Raji (cell line): Measurements from ENCODE around the gene LRRC36.

Experiments used
- POLR2A ChIP-seq: IDR thresholded peaks from 2 replicates; pipeline ENCODE4 v1.6.1; 2011; ENCODE audit warnings: low read depth, low read length, control low read depth; ENCODE audit not compliant: insufficient read depth

Gene LRRC36

GRCh38 chr16:67284699-67285646, 41.6 kb upstream of the LRRC36 start:
- no peak for TF ChIP-seq POLR2A

GRCh38 chr16:67286441-67287235, 40.0 kb upstream of the LRRC36 start:
- no peak for TF ChIP-seq POLR2A

GRCh38 chr16:67287960-67288359, 38.7 kb upstream of the LRRC36 start:
- no peak for TF ChIP-seq POLR2A

GRCh38 chr16:67291461-67291860, 35.2 kb upstream of the LRRC36 start:
- TF ChIP-seq POLR2A, result no peak

- no peak for TF ChIP-seq POLR2A
Measured at GRCh38 chr16:67294171-67294757, 32.4 kb upstream of the LRRC36 start.

GRCh38 chr16:67294938-67295361, 31.7 kb upstream of the LRRC36 start:
- TF ChIP-seq POLR2A, result no peak

- TF ChIP-seq POLR2A, result no peak
Measured at GRCh38 chr16:67296420-67296819, 30.2 kb upstream of the LRRC36 start.

- no peak for TF ChIP-seq POLR2A
Measured at GRCh38 chr16:67298277-67298676, 28.3 kb upstream of the LRRC36 start.

- TF ChIP-seq POLR2A, result no peak
Measured at GRCh38 chr16:67299269-67299668, 27.3 kb upstream of the LRRC36 start.

GRCh38 chr16:67301080-67301782, 25.4 kb upstream of the LRRC36 start:
- TF ChIP-seq POLR2A, result no peak

GRCh38 chr16:67302076-67302475, 24.5 kb upstream of the LRRC36 start:
- TF ChIP-seq POLR2A, result no peak

- no peak for TF ChIP-seq POLR2A
Measured at GRCh38 chr16:67302970-67303369, 23.6 kb upstream of the LRRC36 start.

GRCh38 chr16:67304020-67304419, 22.6 kb upstream of the LRRC36 start:
- no peak for TF ChIP-seq POLR2A

GRCh38 chr16:67305216-67306071, 21.2 kb upstream of the LRRC36 start:
- no peak for TF ChIP-seq POLR2A
